GM12892 (cell line): ENCODE measurements around the gene B4GALT3.

Experiments
- POLR2A ChIP-seq: IDR thresholded peaks from 2 replicates; pipeline ENCODE4 v1.6.1; 2011; ENCODE audit warnings: low read depth, low read length, control low read depth
- POLR2AphosphoS5 ChIP-seq: IDR thresholded peaks from 2 replicates; pipeline ENCODE4 v1.6.1; 2011; ENCODE audit warnings: low read depth, low read length, control low read depth
- TAF1 ChIP-seq: IDR thresholded peaks from 2 replicates; pipeline ENCODE4 v1.6.1; 2011; ENCODE audit warnings: low read depth, mild to moderate bottlenecking, control low read depth, low read length, borderline replicate concordance

- TF ChIP-seq POLR2AphosphoS5 (no peak), POLR2A (no peak), TAF1 (no peak)
Measured at GRCh38 chr1:161179698-161180097, 2.4 kb upstream of the B4GALT3 start.
